ENCODE data around the gene PDE2A. TPM values are rescaled to one million over a fixed set of nuclear protein-coding genes. Genes with fewer than 3 reads are reported as not detected.

PDE2A gene
- total and polyA plus RNA-seq, 2 experiments from 2014 or later: 0.60 to 2.2 TPM

DNA sequence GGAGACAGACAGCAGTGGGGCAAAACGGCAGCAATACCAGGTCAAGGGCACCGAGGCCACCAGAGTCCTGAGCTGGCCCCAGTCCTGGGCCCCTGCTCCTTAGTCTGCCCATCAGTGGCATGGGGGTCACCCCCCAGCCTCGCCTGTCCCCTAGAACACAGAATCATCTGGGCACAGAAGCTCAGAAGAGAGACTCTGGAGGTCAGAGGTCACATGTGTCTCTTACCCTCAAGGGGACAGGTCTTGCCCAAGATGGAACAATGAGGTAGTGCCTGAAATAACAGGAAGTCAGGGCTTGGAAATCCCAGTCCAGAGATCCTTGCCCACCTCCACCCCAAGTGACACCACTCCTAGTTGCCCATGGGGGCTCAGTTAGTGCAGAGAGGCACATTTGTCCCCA is 20.6 kb downstream of the PDE2A start:
- no peaks in the 10 kb centered on the region for H3K9me2 ChIP-seq (replicated peaks; ENCODE audit: insufficient read depth)
- TF ChIP-seq EZH2 (IDR thresholded peaks at IDR 0.05; ENCODE audit: borderline replicate concordance): no peak
- TF ChIP-seq, protein P1, sequence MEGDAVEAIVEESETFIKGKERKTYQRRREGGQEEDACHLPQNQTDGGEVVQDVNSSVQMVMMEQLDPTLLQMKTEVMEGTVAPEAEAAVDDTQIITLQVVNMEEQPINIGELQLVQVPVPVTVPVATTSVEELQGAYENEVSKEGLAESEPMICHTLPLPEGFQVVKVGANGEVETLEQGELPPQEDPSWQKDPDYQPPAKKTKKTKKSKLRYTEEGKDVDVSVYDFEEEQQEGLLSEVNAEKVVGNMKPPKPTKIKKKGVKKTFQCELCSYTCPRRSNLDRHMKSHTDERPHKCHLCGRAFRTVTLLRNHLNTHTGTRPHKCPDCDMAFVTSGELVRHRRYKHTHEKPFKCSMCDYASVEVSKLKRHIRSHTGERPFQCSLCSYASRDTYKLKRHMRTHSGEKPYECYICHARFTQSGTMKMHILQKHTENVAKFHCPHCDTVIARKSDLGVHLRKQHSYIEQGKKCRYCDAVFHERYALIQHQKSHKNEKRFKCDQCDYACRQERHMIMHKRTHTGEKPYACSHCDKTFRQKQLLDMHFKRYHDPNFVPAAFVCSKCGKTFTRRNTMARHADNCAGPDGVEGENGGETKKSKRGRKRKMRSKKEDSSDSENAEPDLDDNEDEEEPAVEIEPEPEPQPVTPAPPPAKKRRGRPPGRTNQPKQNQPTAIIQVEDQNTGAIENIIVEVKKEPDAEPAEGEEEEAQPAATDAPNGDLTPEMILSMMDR (IDR thresholded peaks at IDR 0.05; ENCODE audit: poor library complexity): no peak
- TF ChIP-seq EZH2phosphoT487 (IDR thresholded peaks at IDR 0.05; ENCODE audit: low read depth, severe bottlenecking, unreplicated experiment): no peak
- no peaks in the 10 kb centered on the region for H3K4me1 ChIP-seq (ENCODE audit: insufficient read depth)
- H2AFZ ChIP-seq: no peak overlapping the region
- no peak overlapping the region for H3K27ac ChIP-seq
- DNase-seq (ENCODE audit: low spot score): no peak
- no peak overlapping the region for H3K4me2 ChIP-seq
- no peak overlapping the region for H3K4me3 ChIP-seq
- H3K36me3 ChIP-seq (replicated peaks; ENCODE audit: insufficient read depth, low read depth): no peaks in the 10 kb centered on the region
- H3K27me3 ChIP-seq: peaks cover 2% of the 10 kb centered on the region
- no peaks in the 10 kb centered on the region for H4K20me1 ChIP-seq (ENCODE audit: insufficient read depth, poor library complexity, severe bottlenecking)
- WGBS (ENCODE audit: low lambda C conversion rate, missing lambda C conversion rate): 68% methylated on average over 3 of the region's 3 CpGs
- no peaks in the 10 kb centered on the region for H3K9me3 ChIP-seq (ENCODE audit: low read depth)
- H3K79me2 ChIP-seq: no peaks in the 10 kb centered on the region

GRCh38 chr11:72652873-72653630 is 21.2 kb downstream of the PDE2A start:
- no peaks in the 10 kb centered on the region for H3K4me1 ChIP-seq (ENCODE audit: insufficient read depth)
- no peaks in the 10 kb centered on the region for H3K27me3 ChIP-seq
- no peaks in the 10 kb centered on the region for H3K79me2 ChIP-seq
- no peak overlapping the region for H3K4me3 ChIP-seq
- 35% methylated on average over 13 of the region's 13 CpGs for WGBS (ENCODE audit: low lambda C conversion rate, missing lambda C conversion rate)
- DNase-seq (ENCODE audit: low spot score): no peak
- H3K9me3 ChIP-seq (ENCODE audit: low read depth): no peaks in the 10 kb centered on the region
- no peak for TF ChIP-seq EZH2 (IDR thresholded peaks at IDR 0.05; ENCODE audit: borderline replicate concordance)
- no peak for TF ChIP-seq EZH2phosphoT487 (IDR thresholded peaks at IDR 0.05; ENCODE audit: low read depth, severe bottlenecking, unreplicated experiment)
- TF ChIP-seq, protein P1 (IDR thresholded peaks at IDR 0.05; ENCODE audit: poor library complexity): no peak
- H3K36me3 ChIP-seq (replicated peaks; ENCODE audit: insufficient read depth, low read depth): no peaks in the 10 kb centered on the region
- no peak overlapping the region for H3K27ac ChIP-seq
- no peak overlapping the region for H2AFZ ChIP-seq
- H3K9me2 ChIP-seq (replicated peaks; ENCODE audit: insufficient read depth): no peaks in the 10 kb centered on the region
- H3K4me2 ChIP-seq: no peak overlapping the region
- H4K20me1 ChIP-seq (ENCODE audit: insufficient read depth, poor library complexity, severe bottlenecking): no peaks in the 10 kb centered on the region

- TF ChIP-seq EZH2 (IDR thresholded peaks at IDR 0.05; ENCODE audit: borderline replicate concordance) (no peak), EZH2phosphoT487 (IDR thresholded peaks at IDR 0.05; ENCODE audit: low read depth, severe bottlenecking, unreplicated experiment) (no peak)
- TF ChIP-seq, protein P1 (IDR thresholded peaks at IDR 0.05; ENCODE audit: poor library complexity): no peak
- H3K27ac ChIP-seq: no peak overlapping the region
- H3K4me1 ChIP-seq (ENCODE audit: insufficient read depth): no peaks in the 10 kb centered on the region
- no peaks in the 10 kb centered on the region for H3K9me3 ChIP-seq (ENCODE audit: low read depth)
- H3K4me3 ChIP-seq: no peak overlapping the region
- H3K27me3 ChIP-seq: no peaks in the 10 kb centered on the region
- H3K4me2 ChIP-seq: no peak overlapping the region
- H3K79me2 ChIP-seq: no peaks in the 10 kb centered on the region
- no peak for DNase-seq (ENCODE audit: low spot score)
- no peaks in the 10 kb centered on the region for H3K36me3 ChIP-seq (replicated peaks; ENCODE audit: insufficient read depth, low read depth)
- H2AFZ ChIP-seq: no peak overlapping the region
- no peaks in the 10 kb centered on the region for H3K9me2 ChIP-seq (replicated peaks; ENCODE audit: insufficient read depth)
- no peaks in the 10 kb centered on the region for H4K20me1 ChIP-seq (ENCODE audit: insufficient read depth, poor library complexity, severe bottlenecking)
These were observed 22.1 kb downstream of the PDE2A start for GRCh38 chr11:72652133-72652532.
